ENCODE measurements around the gene SIGLEC1. TPM values are rescaled to one million over a fixed set of nuclear protein-coding genes. Genes with fewer than 3 reads are reported as not detected.

The SIGLEC1 gene
- total and polyA plus RNA-seq, 2 of the 4 experiments (the other 2 are of a cell fraction) = not detected

- TF ChIP-seq MAFK (IDR thresholded peaks at IDR 0.05; ENCODE audit: low read depth, low read length) (no peak), CTCF (conservative IDR thresholded peaks at IDR 0.05; ENCODE audit: low read depth, low read length) (no peak), POLR2A (IDR thresholded peaks at IDR 0.05; ENCODE audit: low read depth, low read length) (no peak), USF2 (IDR thresholded peaks at IDR 0.05; ENCODE audit: low read depth, low read length) (no peak), CHD1 (IDR thresholded peaks at IDR 0.05; ENCODE audit: low read depth, low read length) (no peak), RCOR1 (IDR thresholded peaks at IDR 0.05; ENCODE audit: insufficient replicate concordance, low read length) (no peak), MAZ (IDR thresholded peaks at IDR 0.05; ENCODE audit: borderline replicate concordance, low read depth, low read length) (no peak), RAD21 (IDR thresholded peaks at IDR 0.05; ENCODE audit: low read length) (no peak), MXI1 (IDR thresholded peaks at IDR 0.05; ENCODE audit: borderline replicate concordance, low read depth, low read length) (no peak), NFE2L2 (IDR thresholded peaks at IDR 0.05; ENCODE audit: low read depth, low read length) (no peak), CEBPB (IDR thresholded peaks at IDR 0.05; ENCODE audit: low read depth, low read length) (no peak), RFX5 (IDR thresholded peaks at IDR 0.05; ENCODE audit: low read depth, low read length) (no peak), FOS (IDR thresholded peaks at IDR 0.05; ENCODE audit: low read depth, low read length) (no peak), SMC3 (IDR thresholded peaks at IDR 0.05; ENCODE audit: low read depth, low read length) (no peak), ELK1 (IDR thresholded peaks at IDR 0.05; ENCODE audit: borderline replicate concordance, low read depth, low read length) (no peak), BHLHE40 (IDR thresholded peaks at IDR 0.05; ENCODE audit: low read depth, low read length) (no peak)
- CTCF ChIA-PET = no interaction called here
- no peak overlapping the region for H3K9ac ChIP-seq (ENCODE audit: low read depth, low read length)
- POLR2A ChIA-PET (ENCODE audit: unreplicated experiment) = no interaction called here
- H3K4me3 ChIP-seq (ENCODE audit: insufficient read depth, low read depth, low read length) = no peak overlapping the region
- no peaks in the 10 kb centered on the region for H3K9me1 ChIP-seq (ENCODE audit: insufficient read depth, low read length)
- H3K14ac ChIP-seq (replicated peaks; ENCODE audit: low read depth, low read length) = no peak overlapping the region
- in situ Hi-C loops (cut with MboI; ENCODE audit: low sequenced_read_pairs) (no loop called here), dilution Hi-C loops (cut with HindIII; ENCODE audit: low sequenced_read_pairs, unreplicated experiment) (no loop called here), intact Hi-C loops (cut with micrococcal nuclease) (no loop called here)
- no peak overlapping the region for H2BK15ac ChIP-seq (ENCODE audit: low read depth, low read length)
- no peak overlapping the region for H3K4ac ChIP-seq (ENCODE audit: low read depth, low read length)
- H2BK120ac ChIP-seq (ENCODE audit: low read depth, low read length) = no peak overlapping the region
- H3K79me1 ChIP-seq (ENCODE audit: low read depth in 1 of 2, low read length in 2 of 2) = no peaks in the 10 kb centered on the region
- WGBS, 2 experiments (ENCODE audit: extremely low coverage in 2 of 2, insufficient read length in 1 of 2) = 74% methylated on average over 10 of the region's 23 CpGs; no CpG with 5 or more reads in 1 of the 2 experiments
- no peak overlapping the region for H2AFZ ChIP-seq (replicated peaks; ENCODE audit: low read length, poor library complexity)
- H4K8ac ChIP-seq (ENCODE audit: low read depth in 2 of 2, low read length in 2 of 2) = no peak overlapping the region
- H4K20me1 ChIP-seq (ENCODE audit: insufficient read depth, low read length) = no peaks in the 10 kb centered on the region
- H3K4me2 ChIP-seq (ENCODE audit: low read depth, low read length) = no peak overlapping the region
- no peak overlapping the region for H4K91ac ChIP-seq (ENCODE audit: insufficient read depth, low read depth, low read length)
- no peak overlapping the region for H2BK5ac ChIP-seq (ENCODE audit: low read depth, low read length, poor library complexity, severe bottlenecking)
- no peak for ATAC-seq (ENCODE audit: low read depth)
- no peak overlapping the region for H3K23ac ChIP-seq (ENCODE audit: low read depth, low read length)
- no peak overlapping the region for H3K56ac ChIP-seq (ENCODE audit: extremely low read depth, insufficient read depth, low read length)
- H3K18ac ChIP-seq (ENCODE audit: low read depth, low read length) = no peak overlapping the region
- no peak for DNase-seq
- no peaks in the 10 kb centered on the region for H3K4me1 ChIP-seq (ENCODE audit: control insufficient read depth, insufficient read depth, low read length)
- H4K5ac ChIP-seq (ENCODE audit: low read depth, low read length) = no peak overlapping the region
- BruUV-seq (replicated peaks) = no TSS peak
- H3K36me3 ChIP-seq (ENCODE audit: control insufficient read depth, insufficient read depth, low read length) = no peaks in the 10 kb centered on the region
- peaks cover 4% of the 10 kb centered on the region; the same call in 1 of the 2 replicates for H3K9me3 ChIP-seq (ENCODE audit: control insufficient read depth, insufficient read depth, low read length)
- no peak overlapping the region for H2AK5ac ChIP-seq (ENCODE audit: low read depth, low read length)
- no peak overlapping the region for H3K27ac ChIP-seq (ENCODE audit: insufficient read depth, low read length)
- H2AK9ac ChIP-seq (replicated peaks; ENCODE audit: low read depth, low read length, poor library complexity) = no peak overlapping the region
- peaks cover 13% of the 10 kb centered on the region; the same call in 1 of the 2 replicates for H3K27me3 ChIP-seq (ENCODE audit: control insufficient read depth, insufficient read depth, low read length)
- H2BK20ac ChIP-seq (ENCODE audit: low read depth, low read length) = no peak overlapping the region
Observed at GRCh38 chr20:3692706-3693294, 19.6 kb downstream of the SIGLEC1 start.

Data from IMR-90 (cell line).